GM12874 (cell line): Measurements from ENCODE around the gene OR4D9.

Experiments used
- CTCF ChIP-seq: IDR thresholded peaks from 2 replicates; pipeline ENCODE4 v1.5.1; 2011; ENCODE audit warnings: low read depth, mild to moderate bottlenecking, control low read depth, low read length, moderate library complexity; ENCODE audit not compliant: insufficient read depth

Gene OR4D9

GRCh38 chr11:59553323-59553722 lies 42.0 kb downstream of the OR4D9 start:
- TF ChIP-seq CTCF: no peak

GRCh38 chr11:59555601-59556114 lies 44.3 kb downstream of the OR4D9 start:
- TF ChIP-seq CTCF: no peak

- no peak for TF ChIP-seq CTCF
These were observed 45.0 kb downstream of the OR4D9 start for GRCh38 chr11:59556115-59556916.

- TF ChIP-seq CTCF: no peak
These were observed 45.6 kb downstream of the OR4D9 start for GRCh38 chr11:59556917-59557348.

- TF ChIP-seq CTCF: no peak
These were observed 46.9 kb downstream of the OR4D9 start for GRCh38 chr11:59558270-59558643.

GRCh38 chr11:59559886-59560285 lies 48.5 kb downstream of the OR4D9 start:
- no peak for TF ChIP-seq CTCF

GRCh38 chr11:59560290-59560701 lies 49.0 kb downstream of the OR4D9 start:
- no peak for TF ChIP-seq CTCF
